H1 (cell line): Measurements from ENCODE around the gene PXT1. TPM values are rescaled to one million over a fixed set of nuclear protein-coding genes. Genes with fewer than 3 reads are reported as not detected.

ENCODE experiments used
- SIN3A ChIP-seq, 2 experiments: IDR thresholded peaks in 1 of 2; conservative IDR thresholded peaks in 1 of 2; 2 replicates each; pipeline ENCODE4 v1.6.1; 2011 to 2012; ENCODE audit warnings: low read length in 2 of 2, improper control_type of control experiment in 1 of 2, low read depth in 1 of 2, mild to moderate bottlenecking in 1 of 2
- SIRT6 ChIP-seq: IDR thresholded peaks from one replicate; pipeline ENCODE4 v1.7.1; 2012; ENCODE audit warnings: low read length, inconsistent platforms
- TCF12 ChIP-seq: IDR thresholded peaks from 2 replicates; pipeline ENCODE4 v1.6.1; 2011; ENCODE audit warnings: low read depth, mild to moderate bottlenecking, low read length
- TEAD4 ChIP-seq: IDR thresholded peaks from 2 replicates; pipeline ENCODE4 v1.6.1; 2012; ENCODE audit warnings: low read depth, low read length, inconsistent platforms, mixed read lengths
- polyA plus RNA-seq, 7 experiments: library from polyadenylated mRNA; depleted of rRNA in 3 of 7; stranded (reverse) in 5 of 7; unstranded in 2 of 7; fragments of >200 nt in 5 of 7; fragments of 200-250 nt in 2 of 7; gene quantifications; 1 replicate in 5 of 7; 2 replicates in 1 of 7; 4 replicates in 1 of 7; pipeline versions ENCODE4 v1.2.1 to v1.2.3, GENCODE V29; 2011 to 2013; ENCODE audit warnings: missing spikeins in 2 of 7, mixed read lengths in 2 of 7
- total RNA-seq: library from RNA; stranded (reverse); fragmentation: NEBNext Ultra II Directional; extraction: Animal tissue kit (Norgen Biotek cat#: 25700); gene quantifications from 2 replicates; pipeline ENCODE4 v1.2.1, GENCODE V29; 2021
- TF ChIP-seq, protein P1 (sequence below): fragments of 300-600 bp; sonication (generic); IDR thresholded peaks from 2 replicates; pipeline ENCODE4 v1.7.1; 2012; ENCODE audit warnings: low read length, moderate library complexity, mild to moderate bottlenecking, inconsistent platforms; ENCODE audit not compliant: insufficient replicate concordance
- TF ChIP-seq, protein P2 (sequence below), 3 experiments: IDR thresholded peaks; 1 replicate in 2 of 3; 2 replicates in 1 of 3; pipeline versions ENCODE4 v1.5.1 to v1.6.1; 2011; ENCODE audit warnings: low read length in 3 of 3, mild to moderate bottlenecking in 3 of 3, inconsistent platforms in 2 of 3, low read depth in 1 of 3, moderate library complexity in 1 of 3; ENCODE audit not compliant: insufficient read depth in 1 of 3; ENCODE audit errors: control extremely low read depth in 1 of 3
- TF ChIP-seq, protein P3 (sequence below): IDR thresholded peaks from 2 replicates; pipeline ENCODE4 v1.6.1; 2012; ENCODE audit warnings: low read length, inconsistent platforms

The PXT1 gene
- total and polyA plus RNA-seq, 2 of the 8 experiments (the other 6 are each of a cell fraction or from before 2014, with no cell fraction given) = 0.06 TPM; not detected in 1

DNA sequence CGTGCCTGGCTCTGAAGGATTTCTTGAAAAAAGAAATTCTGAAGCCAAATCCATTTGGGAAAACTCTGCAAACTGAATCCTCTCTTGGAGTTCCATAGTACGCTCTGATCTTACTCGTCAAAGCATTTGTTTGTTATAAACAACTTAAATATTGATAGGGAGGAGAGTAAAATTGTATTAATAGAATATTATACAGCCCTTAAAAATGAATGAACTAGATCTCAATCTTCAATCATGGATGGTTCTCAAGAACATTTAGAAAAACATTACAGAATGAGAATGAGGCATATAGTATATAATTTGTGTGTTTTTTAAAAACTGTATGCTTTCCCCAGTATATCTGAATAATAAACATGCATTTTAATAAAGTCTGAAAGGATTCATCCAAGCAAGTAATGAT is 25.0 kb upstream of the PXT1 start (continued):
- TF ChIP-seq, protein P1, sequence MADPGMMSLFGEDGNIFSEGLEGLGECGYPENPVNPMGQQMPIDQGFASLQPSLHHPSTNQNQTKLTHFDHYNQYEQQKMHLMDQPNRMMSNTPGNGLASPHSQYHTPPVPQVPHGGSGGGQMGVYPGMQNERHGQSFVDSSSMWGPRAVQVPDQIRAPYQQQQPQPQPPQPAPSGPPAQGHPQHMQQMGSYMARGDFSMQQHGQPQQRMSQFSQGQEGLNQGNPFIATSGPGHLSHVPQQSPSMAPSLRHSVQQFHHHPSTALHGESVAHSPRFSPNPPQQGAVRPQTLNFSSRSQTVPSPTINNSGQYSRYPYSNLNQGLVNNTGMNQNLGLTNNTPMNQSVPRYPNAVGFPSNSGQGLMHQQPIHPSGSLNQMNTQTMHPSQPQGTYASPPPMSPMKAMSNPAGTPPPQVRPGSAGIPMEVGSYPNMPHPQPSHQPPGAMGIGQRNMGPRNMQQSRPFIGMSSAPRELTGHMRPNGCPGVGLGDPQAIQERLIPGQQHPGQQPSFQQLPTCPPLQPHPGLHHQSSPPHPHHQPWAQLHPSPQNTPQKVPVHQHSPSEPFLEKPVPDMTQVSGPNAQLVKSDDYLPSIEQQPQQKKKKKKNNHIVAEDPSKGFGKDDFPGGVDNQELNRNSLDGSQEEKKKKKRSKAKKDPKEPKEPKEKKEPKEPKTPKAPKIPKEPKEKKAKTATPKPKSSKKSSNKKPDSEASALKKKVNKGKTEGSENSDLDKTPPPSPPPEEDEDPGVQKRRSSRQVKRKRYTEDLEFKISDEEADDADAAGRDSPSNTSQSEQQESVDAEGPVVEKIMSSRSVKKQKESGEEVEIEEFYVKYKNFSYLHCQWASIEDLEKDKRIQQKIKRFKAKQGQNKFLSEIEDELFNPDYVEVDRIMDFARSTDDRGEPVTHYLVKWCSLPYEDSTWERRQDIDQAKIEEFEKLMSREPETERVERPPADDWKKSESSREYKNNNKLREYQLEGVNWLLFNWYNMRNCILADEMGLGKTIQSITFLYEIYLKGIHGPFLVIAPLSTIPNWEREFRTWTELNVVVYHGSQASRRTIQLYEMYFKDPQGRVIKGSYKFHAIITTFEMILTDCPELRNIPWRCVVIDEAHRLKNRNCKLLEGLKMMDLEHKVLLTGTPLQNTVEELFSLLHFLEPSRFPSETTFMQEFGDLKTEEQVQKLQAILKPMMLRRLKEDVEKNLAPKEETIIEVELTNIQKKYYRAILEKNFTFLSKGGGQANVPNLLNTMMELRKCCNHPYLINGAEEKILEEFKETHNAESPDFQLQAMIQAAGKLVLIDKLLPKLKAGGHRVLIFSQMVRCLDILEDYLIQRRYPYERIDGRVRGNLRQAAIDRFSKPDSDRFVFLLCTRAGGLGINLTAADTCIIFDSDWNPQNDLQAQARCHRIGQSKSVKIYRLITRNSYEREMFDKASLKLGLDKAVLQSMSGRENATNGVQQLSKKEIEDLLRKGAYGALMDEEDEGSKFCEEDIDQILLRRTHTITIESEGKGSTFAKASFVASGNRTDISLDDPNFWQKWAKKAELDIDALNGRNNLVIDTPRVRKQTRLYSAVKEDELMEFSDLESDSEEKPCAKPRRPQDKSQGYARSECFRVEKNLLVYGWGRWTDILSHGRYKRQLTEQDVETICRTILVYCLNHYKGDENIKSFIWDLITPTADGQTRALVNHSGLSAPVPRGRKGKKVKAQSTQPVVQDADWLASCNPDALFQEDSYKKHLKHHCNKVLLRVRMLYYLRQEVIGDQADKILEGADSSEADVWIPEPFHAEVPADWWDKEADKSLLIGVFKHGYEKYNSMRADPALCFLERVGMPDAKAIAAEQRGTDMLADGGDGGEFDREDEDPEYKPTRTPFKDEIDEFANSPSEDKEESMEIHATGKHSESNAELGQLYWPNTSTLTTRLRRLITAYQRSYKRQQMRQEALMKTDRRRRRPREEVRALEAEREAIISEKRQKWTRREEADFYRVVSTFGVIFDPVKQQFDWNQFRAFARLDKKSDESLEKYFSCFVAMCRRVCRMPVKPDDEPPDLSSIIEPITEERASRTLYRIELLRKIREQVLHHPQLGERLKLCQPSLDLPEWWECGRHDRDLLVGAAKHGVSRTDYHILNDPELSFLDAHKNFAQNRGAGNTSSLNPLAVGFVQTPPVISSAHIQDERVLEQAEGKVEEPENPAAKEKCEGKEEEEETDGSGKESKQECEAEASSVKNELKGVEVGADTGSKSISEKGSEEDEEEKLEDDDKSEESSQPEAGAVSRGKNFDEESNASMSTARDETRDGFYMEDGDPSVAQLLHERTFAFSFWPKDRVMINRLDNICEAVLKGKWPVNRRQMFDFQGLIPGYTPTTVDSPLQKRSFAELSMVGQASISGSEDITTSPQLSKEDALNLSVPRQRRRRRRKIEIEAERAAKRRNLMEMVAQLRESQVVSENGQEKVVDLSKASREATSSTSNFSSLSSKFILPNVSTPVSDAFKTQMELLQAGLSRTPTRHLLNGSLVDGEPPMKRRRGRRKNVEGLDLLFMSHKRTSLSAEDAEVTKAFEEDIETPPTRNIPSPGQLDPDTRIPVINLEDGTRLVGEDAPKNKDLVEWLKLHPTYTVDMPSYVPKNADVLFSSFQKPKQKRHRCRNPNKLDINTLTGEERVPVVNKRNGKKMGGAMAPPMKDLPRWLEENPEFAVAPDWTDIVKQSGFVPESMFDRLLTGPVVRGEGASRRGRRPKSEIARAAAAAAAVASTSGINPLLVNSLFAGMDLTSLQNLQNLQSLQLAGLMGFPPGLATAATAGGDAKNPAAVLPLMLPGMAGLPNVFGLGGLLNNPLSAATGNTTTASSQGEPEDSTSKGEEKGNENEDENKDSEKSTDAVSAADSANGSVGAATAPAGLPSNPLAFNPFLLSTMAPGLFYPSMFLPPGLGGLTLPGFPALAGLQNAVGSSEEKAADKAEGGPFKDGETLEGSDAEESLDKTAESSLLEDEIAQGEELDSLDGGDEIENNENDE = no peak
- TF ChIP-seq TCF12 (no peak), TEAD4 (no peak), SIRT6 (no peak), SIN3A (conservative IDR thresholded peaks at IDR 0.05 in 1 of 2, IDR thresholded peaks at IDR 0.05 in 1 of 2; ENCODE audit: low read depth in 1 of 2, low read length in 2 of 2) (no peak)
- TF ChIP-seq, protein P2, sequence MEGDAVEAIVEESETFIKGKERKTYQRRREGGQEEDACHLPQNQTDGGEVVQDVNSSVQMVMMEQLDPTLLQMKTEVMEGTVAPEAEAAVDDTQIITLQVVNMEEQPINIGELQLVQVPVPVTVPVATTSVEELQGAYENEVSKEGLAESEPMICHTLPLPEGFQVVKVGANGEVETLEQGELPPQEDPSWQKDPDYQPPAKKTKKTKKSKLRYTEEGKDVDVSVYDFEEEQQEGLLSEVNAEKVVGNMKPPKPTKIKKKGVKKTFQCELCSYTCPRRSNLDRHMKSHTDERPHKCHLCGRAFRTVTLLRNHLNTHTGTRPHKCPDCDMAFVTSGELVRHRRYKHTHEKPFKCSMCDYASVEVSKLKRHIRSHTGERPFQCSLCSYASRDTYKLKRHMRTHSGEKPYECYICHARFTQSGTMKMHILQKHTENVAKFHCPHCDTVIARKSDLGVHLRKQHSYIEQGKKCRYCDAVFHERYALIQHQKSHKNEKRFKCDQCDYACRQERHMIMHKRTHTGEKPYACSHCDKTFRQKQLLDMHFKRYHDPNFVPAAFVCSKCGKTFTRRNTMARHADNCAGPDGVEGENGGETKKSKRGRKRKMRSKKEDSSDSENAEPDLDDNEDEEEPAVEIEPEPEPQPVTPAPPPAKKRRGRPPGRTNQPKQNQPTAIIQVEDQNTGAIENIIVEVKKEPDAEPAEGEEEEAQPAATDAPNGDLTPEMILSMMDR (IDR thresholded peaks at IDR 0.05; ENCODE audit: control extremely low read depth in 1 of 3, insufficient read depth in 1 of 3, low read depth in 1 of 3, low read length in 3 of 3) = no peak
- TF ChIP-seq, protein P3, sequence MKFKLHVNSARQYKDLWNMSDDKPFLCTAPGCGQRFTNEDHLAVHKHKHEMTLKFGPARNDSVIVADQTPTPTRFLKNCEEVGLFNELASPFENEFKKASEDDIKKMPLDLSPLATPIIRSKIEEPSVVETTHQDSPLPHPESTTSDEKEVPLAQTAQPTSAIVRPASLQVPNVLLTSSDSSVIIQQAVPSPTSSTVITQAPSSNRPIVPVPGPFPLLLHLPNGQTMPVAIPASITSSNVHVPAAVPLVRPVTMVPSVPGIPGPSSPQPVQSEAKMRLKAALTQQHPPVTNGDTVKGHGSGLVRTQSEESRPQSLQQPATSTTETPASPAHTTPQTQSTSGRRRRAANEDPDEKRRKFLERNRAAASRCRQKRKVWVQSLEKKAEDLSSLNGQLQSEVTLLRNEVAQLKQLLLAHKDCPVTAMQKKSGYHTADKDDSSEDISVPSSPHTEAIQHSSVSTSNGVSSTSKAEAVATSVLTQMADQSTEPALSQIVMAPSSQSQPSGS = no peak
